Transverse colon (tissue), 4 donors: ENCODE measurements around the gene DGKG. TPM values are rescaled to one million over a fixed set of nuclear protein-coding genes. Genes with fewer than 3 reads are reported as not detected.

Source experiments
- DNase-seq: peaks from one replicate; pipeline ENCODE4 v3.0.0-alpha.2; 2019
- H3K27ac ChIP-seq, 4 donors: fragments of 200-600 bp; sonication (generic); 2 replicates each; pipeline ENCODE4 v1.5.1; 2016 to 2018; ENCODE audit warnings: inconsistent platforms in 4 of 4
- H3K27me3 ChIP-seq: fragments of 200-600 bp; sonication (generic); 2 replicates; pipeline ENCODE4 v1.5.1; 2017; ENCODE audit warnings: inconsistent platforms
- H3K36me3 ChIP-seq, 4 donors: fragments of 200-600 bp; sonication (generic); 2 replicates each; pipeline ENCODE4 v1.5.1; 2017 to 2019; ENCODE audit warnings: inconsistent platforms in 4 of 4
- H3K4me1 ChIP-seq, 4 donors: fragments of 200-600 bp; sonication (generic); 2 replicates each; pipeline ENCODE4 v1.5.1; 2017 to 2020; ENCODE audit warnings: inconsistent platforms in 4 of 4
- H3K4me3 ChIP-seq, 4 donors: fragments of 200-600 bp; sonication (generic); 1 replicate in 1 of 4; 2 replicates in 3 of 4; pipeline versions ENCODE4 v1.5.1 to v1.6.1; 2017 to 2019; ENCODE audit warnings: inconsistent platforms in 4 of 4
- H3K9me3 ChIP-seq, 2 donors: fragments of 200-600 bp; sonication (generic); 2 replicates each; pipeline ENCODE4 v1.5.1; 2017 to 2019; ENCODE audit warnings: inconsistent platforms in 2 of 2
- CTCF ChIP-seq, 5 experiments: fragments of 200-600 bp in 3 of 5; fragments of 450-650 bp in 2 of 5; sonication (generic) in 3 of 5; IDR thresholded peaks; 1 replicate in 2 of 5; 2 replicates in 3 of 5; pipeline ENCODE4 v1.5.1; 2016 to 2017; ENCODE audit warnings: antibody characterized with exemption in 5 of 5, inconsistent platforms in 3 of 5, mild to moderate bottlenecking in 2 of 5, moderate library complexity in 1 of 5
- EP300 ChIP-seq: sonication (generic); formaldehyde crosslinking; IDR thresholded peaks from one replicate; pipeline ENCODE4 v1.6.1; 2017; ENCODE audit warnings: antibody characterized with exemption, low read depth
- POLR2A ChIP-seq: fragments of 450-650 bp; IDR thresholded peaks from one replicate; pipeline ENCODE4 v1.6.1; 2016; ENCODE audit warnings: antibody characterized with exemption, mild to moderate bottlenecking, moderate library complexity
- POLR2AphosphoS5 ChIP-seq, 3 donors: sonication (generic); formaldehyde crosslinking; IDR thresholded peaks; one replicate each; pipeline ENCODE4 v1.6.1; 2016; ENCODE audit warnings: antibody characterized with exemption in 3 of 3
- WGBS, 2 donors: methylation state at CpG; one replicate each; pipeline ENCODE4 v1.1.5; 2018; ENCODE audit warnings: low coverage in 1 of 2; 5-methylcytosine and 5-hydroxymethylcytosine counted together
- in situ Hi-C, 4 donors: fragments of 200-750 bp; cut with MboI; loops; one replicate each; pipeline versions ENCODE4 v1.15.0 to v1.15.1; 2017; ENCODE audit warnings: low sequenced_read_pairs in 3 of 4, low pct_ligation_motif_present in 1 of 4, low pct_unique_long_range_greater_than_20kb in 1 of 4
- intact Hi-C: fragments of 100-400 bp; cut with DNase I; formaldehyde crosslinking; loops from one replicate; pipeline ENCODE4 v1.15.1; 2023; ENCODE audit warnings: low total_unique reads
- total RNA-seq, 4 donors: library from RNA; depleted of rRNA; stranded (reverse); fragments of >200 nt; gene quantifications; one replicate each; pipeline ENCODE4 v1.1.0, GENCODE V29; 2016

The DGKG gene
- total RNA-seq, 4 donors from 2014 or later = 1.00 to 2.9 (median 1.8) TPM

- WGBS, 2 donors = 72% methylated on average over 2 of the region's 2 CpGs; no CpG with 5 or more reads in 1 of the 2 donors
- no peaks in the 10 kb centered on the region for H3K36me3 ChIP-seq
- H3K27me3 ChIP-seq = no peaks in the 10 kb centered on the region
- H3K27ac ChIP-seq = peak overlapping the region in 3 of 4 donors; percentile 2 to 33 (median 18)
- intact Hi-C loops (no loop called here), in situ Hi-C loops (no loop called here)
- H3K9me3 ChIP-seq = no peaks in the 10 kb centered on the region
- H3K4me1 ChIP-seq = no peaks in the 10 kb centered on the region
- no peak overlapping the region for H3K4me3 ChIP-seq
- DNase-seq = no peak
- TF ChIP-seq CTCF (IDR thresholded peaks at IDR 0.05) = no peak
Measured at GRCh38 chr3:186185194-186185787, 176.7 kb downstream of the DGKG start.

GRCh38 chr3:186184021-186184420 lies 178.0 kb downstream of the DGKG start:
- DNase-seq = no peak
- in situ Hi-C loops (no loop called here), intact Hi-C loops (no loop called here)
- Histone ChIP-seq H3K27ac (peak overlapping the region in 2 of 4 donors; percentile 33 to 40), H3K9me3 (no peaks in the 10 kb centered on the region), H3K4me3 (no peak overlapping the region), H3K27me3 (no peaks in the 10 kb centered on the region), H3K36me3 (no peaks in the 10 kb centered on the region), H3K4me1 (no peaks in the 10 kb centered on the region)
- TF ChIP-seq POLR2AphosphoS5 (IDR thresholded peaks at IDR 0.05) (no peak), POLR2A (no peak), CTCF (IDR thresholded peaks at IDR 0.05) (no peak), EP300 (no peak)
- 67% methylated on average over 2 of the region's 2 CpGs for WGBS, 2 donors

- Histone ChIP-seq H3K27ac (no peak overlapping the region), H3K4me1 (no peaks in the 10 kb centered on the region), H3K27me3 (no peaks in the 10 kb centered on the region), H3K9me3 (no peaks in the 10 kb centered on the region), H3K4me3 (no peak overlapping the region), H3K36me3 (no peaks in the 10 kb centered on the region)
- no peak for TF ChIP-seq POLR2AphosphoS5 (IDR thresholded peaks at IDR 0.05)
- no peak for TF ChIP-seq EP300
- TF ChIP-seq CTCF (IDR thresholded peaks at IDR 0.05) = no peak
- TF ChIP-seq POLR2A = no peak
- intact Hi-C loops (no loop called here), in situ Hi-C loops (no loop called here)
- no peak for DNase-seq
- 76 to 84% methylated on average over 5 to 6 of the region's 6 CpGs for WGBS, 2 donors
Measured at GRCh38 chr3:186182850-186183249, 179.2 kb downstream of the DGKG start.

DNA sequence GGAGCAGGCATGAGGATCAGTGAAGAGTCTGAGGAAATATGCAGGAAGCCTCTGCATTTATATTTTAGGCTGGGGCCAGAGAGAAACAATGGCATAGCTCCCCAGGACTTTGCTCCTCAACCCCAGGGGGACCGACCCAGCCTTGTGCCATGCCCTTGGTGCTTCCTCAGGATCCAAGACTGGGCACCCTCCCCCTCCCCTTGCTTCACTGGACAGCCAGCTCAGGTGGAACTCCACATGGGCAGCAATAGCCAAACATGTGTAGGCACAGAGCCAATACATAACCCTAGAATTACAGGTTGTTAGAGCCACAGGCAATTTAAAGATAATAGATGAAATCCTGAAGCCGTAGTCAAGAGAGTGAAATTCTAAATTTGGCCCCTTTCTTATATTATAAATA lies 180.1 kb downstream of the DGKG start:
- intact Hi-C loops = no loop called here
- WGBS, 2 donors = 64 to 71% methylated on average over 1 to 2 of the region's 2 CpGs

More for the DNA sequence above, 180.1 kb downstream of the DGKG start:
- TF ChIP-seq CTCF (IDR thresholded peaks at IDR 0.05) (no peak), EP300 (no peak), POLR2A (no peak), POLR2AphosphoS5 (IDR thresholded peaks at IDR 0.05) (no peak)
- no peak for DNase-seq
- in situ Hi-C loops = no loop called here
- Histone ChIP-seq H3K27me3 (no peaks in the 10 kb centered on the region), H3K4me3 (no peak overlapping the region), H3K36me3 (no peaks in the 10 kb centered on the region), H3K27ac (no peak overlapping the region), H3K9me3 (no peaks in the 10 kb centered on the region), H3K4me1 (peaks cover 0 to under 1% (median 0%) of the 10 kb centered on the region in 4 donors)
